HT-29 (cell line): Measurements from ENCODE around the gene STON2. TPM values are rescaled to one million over a fixed set of nuclear protein-coding genes. Genes with fewer than 3 reads are reported as not detected.

Experiments used
- DNase-seq: peaks from one replicate; pipeline ENCODE4 v3.0.0-alpha.2; 2015; ENCODE audit warnings: low spot score
- total RNA-seq: library from RNA; depleted of rRNA; stranded (reverse); fragments of >200 nt; shearing (Covaris generic); gene quantifications from 2 replicates; pipeline ENCODE4 v1.2.3, GENCODE V29; 2014

Gene STON2
- total RNA-seq, 1 experiment from 2014 or later: 1.6 TPM

- no peak for DNase-seq
These were observed 23.4 kb upstream of the STON2 start for GRCh38 chr14:81423504-81423903.

- DNase-seq: no peak
These were observed 18.1 kb upstream of the STON2 start for GRCh38 chr14:81418057-81418790.

- DNase-seq: no peak
These were observed 16.9 kb upstream of the STON2 start for GRCh38 chr14:81416981-81417380.

GRCh38 chr14:81416194-81416952, 16.2 kb upstream of the STON2 start:
- DNase-seq: no peak

- no peak for DNase-seq
These were observed 15.7 kb upstream of the STON2 start for GRCh38 chr14:81415781-81416180.

GRCh38 chr14:81414123-81414522, 14.0 kb upstream of the STON2 start:
- DNase-seq: no peak

GRCh38 chr14:81412779-81413178, 12.7 kb upstream of the STON2 start:
- DNase-seq: no peak

- DNase-seq: no peak
These were observed 8.5 kb upstream of the STON2 start for GRCh38 chr14:81408595-81408994.

- DNase-seq: no peak
These were observed 6.7 kb upstream of the STON2 start for GRCh38 chr14:81406863-81407262.

- DNase-seq: no peak
These were observed 2.0 kb upstream of the STON2 start for GRCh38 chr14:81402123-81402495.

GRCh38 chr14:81401420-81402122, 1.4 kb upstream of the STON2 start:
- no peak for DNase-seq

GRCh38 chr14:81400852-81401251, 728 bp upstream of the STON2 start:
- peak; percentile 9 for DNase-seq

- no peak for DNase-seq
These were observed 1.8 kb downstream of the STON2 start for GRCh38 chr14:81398196-81398891.

- DNase-seq: no peak
These were observed 4.0 kb downstream of the STON2 start for GRCh38 chr14:81396113-81396512.

GRCh38 chr14:81394739-81395138, 5.4 kb downstream of the STON2 start:
- DNase-seq: no peak

- DNase-seq: no peak
These were observed 7.0 kb downstream of the STON2 start for GRCh38 chr14:81392976-81393643.

GRCh38 chr14:81392052-81392451, 8.1 kb downstream of the STON2 start:
- no peak for DNase-seq

GRCh38 chr14:81390696-81391095, 9.4 kb downstream of the STON2 start:
- no peak for DNase-seq

- DNase-seq: no peak
These were observed 11.8 kb downstream of the STON2 start for GRCh38 chr14:81388336-81388735.

GRCh38 chr14:81386290-81386745, 13.8 kb downstream of the STON2 start:
- no peak for DNase-seq

- DNase-seq: no peak
These were observed 14.2 kb downstream of the STON2 start for GRCh38 chr14:81385886-81386285.
